NCI-H748 treated with DMSO at 0.1 percent for 48 hours (cell line): Measurements from ENCODE around the gene SYT7.
"Not testable (repeated sequence)": the region's sequence is repeated elsewhere in the genome, so short reads cannot be mapped to it uniquely, and the experiment has no call there.

Experiments used
- DNase-seq: peaks from one replicate; lab custom pipeline; 2025; lab: John Stamatoyannopoulos, UW

Gene SYT7

GRCh38 chr11:61476371-61476770, 104.5 kb downstream of the SYT7 start:
- DNase-seq = no peak

- no peak for DNase-seq
Measured at GRCh38 chr11:61475433-61475832, 105.4 kb downstream of the SYT7 start.

GRCh38 chr11:61474013-61474643, 106.7 kb downstream of the SYT7 start:
- no peak for DNase-seq

- DNase-seq = no peak
Measured at GRCh38 chr11:61473370-61474012, 107.4 kb downstream of the SYT7 start.

GRCh38 chr11:61472868-61473267, 108.0 kb downstream of the SYT7 start:
- DNase-seq = no peak

GRCh38 chr11:61472282-61472681, 108.6 kb downstream of the SYT7 start:
- no peak for DNase-seq

GRCh38 chr11:61468002-61468401, 112.9 kb downstream of the SYT7 start:
- DNase-seq = no peak

GRCh38 chr11:61467602-61468001, 113.3 kb downstream of the SYT7 start:
- not testable (repeated sequence) for DNase-seq
